NK-92 (cell line): ENCODE results near the gene BCL7A.
"Not testable (repeated sequence)": the region's sequence is repeated elsewhere in the genome, so short reads cannot be mapped to it uniquely, and the experiment has no call there.

Experiments used
- DNase-seq: peaks from one replicate; lab custom pipeline; 2025; ENCODE audit not compliant: unreplicated experiment; lab: John Stamatoyannopoulos, UW

The BCL7A gene

GRCh38 chr12:122024132-122024785, 2.6 kb downstream of the BCL7A start:
- DNase-seq: no peak

- DNase-seq: no peak
Observed at GRCh38 chr12:122026706-122027333, 5.1 kb downstream of the BCL7A start.

- DNase-seq: no peak
Observed at GRCh38 chr12:122028165-122028904, 6.7 kb downstream of the BCL7A start.

- DNase-seq: no peak
Observed at GRCh38 chr12:122028905-122029560, 7.3 kb downstream of the BCL7A start.

- no peak for DNase-seq
Observed at GRCh38 chr12:122029620-122030423, 8.1 kb downstream of the BCL7A start.

GRCh38 chr12:122030424-122031035, 8.8 kb downstream of the BCL7A start:
- DNase-seq: no peak

GRCh38 chr12:122031342-122032216, 9.9 kb downstream of the BCL7A start:
- no peak for DNase-seq

GRCh38 chr12:122032580-122032979, 10.9 kb downstream of the BCL7A start:
- no peak for DNase-seq

GRCh38 chr12:122035292-122035691, 13.6 kb downstream of the BCL7A start:
- DNase-seq: no peak

- DNase-seq: no peak
Observed at GRCh38 chr12:122036153-122036552, 14.5 kb downstream of the BCL7A start.

GRCh38 chr12:122040579-122041386, 19.1 kb downstream of the BCL7A start:
- no peak for DNase-seq

GRCh38 chr12:122041458-122041857, 19.8 kb downstream of the BCL7A start:
- not testable (repeated sequence) for DNase-seq

GRCh38 chr12:122042910-122043309, 21.2 kb downstream of the BCL7A start:
- DNase-seq: no peak

- DNase-seq: no peak
Observed at GRCh38 chr12:122043476-122043875, 21.8 kb downstream of the BCL7A start.

- no peak for DNase-seq
Observed at GRCh38 chr12:122045262-122045661, 23.6 kb downstream of the BCL7A start.

- DNase-seq: no peak
Observed at GRCh38 chr12:122046145-122046544, 24.5 kb downstream of the BCL7A start.

- DNase-seq: no peak
Observed at GRCh38 chr12:122048151-122048550, 26.5 kb downstream of the BCL7A start.

- DNase-seq: no peak
Observed at GRCh38 chr12:122049827-122050226, 28.1 kb downstream of the BCL7A start.

- no peak for DNase-seq
Observed at GRCh38 chr12:122050706-122051105, 29.0 kb downstream of the BCL7A start.
